IMR-90 (cell line): ENCODE measurements around the gene TTLL8. TPM values are rescaled to one million over a fixed set of nuclear protein-coding genes. Genes with fewer than 3 reads are reported as not detected.

Source experiments
- ATAC-seq: fragments of 200-7000 bp; cut with Tn5 transposase; 2 replicates; pipeline ENCODE4 v1.9.1; 2020; ENCODE audit warnings: low read depth, mild to moderate bottlenecking, moderate library complexity
- BruUV-seq: library from RNA; stranded (reverse); fragments of 400-500 nt; replicated peaks from 2 replicates; lab custom pipeline; 2021; lab: Mats Ljungman, UMichigan
- CTCF ChIA-PET: fragments of 300-600 bp; formaldehyde crosslinking; extraction: SDS; loops from one replicate; lab custom pipeline; 2021; ENCODE audit warnings: antibody characterized with exemption; lab: Yijun Ruan, JAX
- POLR2A ChIA-PET: fragments of 300-600 bp; sonication (Branson Sonifier 250); formaldehyde crosslinking; loops from one replicate; lab custom pipeline; 2022; ENCODE audit warnings: antibody characterized with exemption; ENCODE audit not compliant: unreplicated experiment; lab: Charles Lee
- DNase-seq: peaks from one replicate; pipeline ENCODE4 v3.0.0; 2013
- H2AFZ ChIP-seq: replicated peaks from 2 replicates; pipeline ENCODE3; 2013; ENCODE audit warnings: low read length, mild to moderate bottlenecking; ENCODE audit not compliant: poor library complexity
- H2AK5ac ChIP-seq: 2 replicates; pipeline ENCODE4 v1.6.1; 2013; ENCODE audit warnings: low read depth, low read length, inconsistent platforms
- H2AK9ac ChIP-seq: replicated peaks from 2 replicates; pipeline ENCODE3; 2013; ENCODE audit warnings: mild to moderate bottlenecking, low read depth, low read length, moderate library complexity; ENCODE audit not compliant: poor library complexity
- H2BK120ac ChIP-seq: 2 replicates; pipeline ENCODE4 v1.6.1; 2013; ENCODE audit warnings: low read depth, low read length, inconsistent platforms
- H2BK15ac ChIP-seq: 3 replicates; pipeline ENCODE4 v1.6.1; 2013; ENCODE audit warnings: low read depth, low read length, inconsistent platforms
- H2BK20ac ChIP-seq: 2 replicates; pipeline ENCODE4 v1.6.1; 2013; ENCODE audit warnings: low read depth, mild to moderate bottlenecking, inconsistent platforms, low read length, moderate library complexity
- H2BK5ac ChIP-seq: 2 replicates; pipeline ENCODE4 v1.6.1; 2013; ENCODE audit warnings: mild to moderate bottlenecking, low read depth, low read length, inconsistent platforms; ENCODE audit not compliant: poor library complexity, severe bottlenecking
- H3K14ac ChIP-seq: replicated peaks from 2 replicates; pipeline ENCODE4 v1.6.1; 2013; ENCODE audit warnings: low read depth, low read length, inconsistent platforms
- H3K18ac ChIP-seq: 2 replicates; pipeline ENCODE4 v1.6.1; 2013; ENCODE audit warnings: low read depth, low read length, control low read depth
- H3K23ac ChIP-seq: 2 replicates; pipeline ENCODE4 v1.6.1; 2013; ENCODE audit warnings: low read depth, low read length, inconsistent platforms
- H3K27ac ChIP-seq: 2 replicates; pipeline ENCODE4 v1.5.1; 2013; ENCODE audit warnings: mild to moderate bottlenecking, control low read depth, low read length; ENCODE audit not compliant: insufficient read depth
- H3K27me3 ChIP-seq: 2 replicates; pipeline ENCODE4 v1.6.1; 2013; ENCODE audit warnings: low read length; ENCODE audit not compliant: control insufficient read depth, insufficient read depth
- H3K36me3 ChIP-seq: 2 replicates; pipeline ENCODE4 v1.6.1; 2013; ENCODE audit warnings: low read length, mixed read lengths; ENCODE audit not compliant: control insufficient read depth, insufficient read depth
- H3K4ac ChIP-seq: 2 replicates; pipeline ENCODE4 v1.6.1; 2013; ENCODE audit warnings: low read depth, low read length, inconsistent platforms
- H3K4me1 ChIP-seq: 2 replicates; pipeline ENCODE4 v1.6.1; 2013; ENCODE audit warnings: low read length, mixed read lengths; ENCODE audit not compliant: control insufficient read depth, insufficient read depth
- H3K4me2 ChIP-seq: 2 replicates; pipeline ENCODE4 v1.6.1; 2013; ENCODE audit warnings: low read depth, mild to moderate bottlenecking, control low read depth, low read length, moderate library complexity
- H3K4me3 ChIP-seq: 2 replicates; pipeline ENCODE4 v1.5.1; 2013; ENCODE audit warnings: low read depth, mild to moderate bottlenecking, control low read depth, low read length, moderate library complexity; ENCODE audit not compliant: insufficient read depth
- H3K56ac ChIP-seq: 2 replicates; pipeline ENCODE4 v1.6.1; 2013; ENCODE audit warnings: low read length, inconsistent platforms; ENCODE audit not compliant: insufficient read depth; ENCODE audit errors: extremely low read depth
- H3K79me1 ChIP-seq, 2 experiments: 2 replicates each; pipeline ENCODE4 v1.6.1; 2013; ENCODE audit warnings: low read length in 2 of 2, inconsistent platforms in 1 of 2, low read depth in 1 of 2
- H3K9ac ChIP-seq: 2 replicates; pipeline ENCODE4 v1.6.1; 2013; ENCODE audit warnings: low read depth, low read length, control low read depth
- H3K9me1 ChIP-seq: 2 replicates; pipeline ENCODE4 v1.6.1; 2013; ENCODE audit warnings: low read length, inconsistent platforms; ENCODE audit not compliant: insufficient read depth
- H3K9me3 ChIP-seq: 2 replicates; pipeline ENCODE4 v1.6.1; 2013; ENCODE audit warnings: low read length; ENCODE audit not compliant: control insufficient read depth, insufficient read depth
- H4K20me1 ChIP-seq: 2 replicates; pipeline ENCODE4 v1.6.1; 2013; ENCODE audit warnings: low read length, inconsistent platforms; ENCODE audit not compliant: insufficient read depth
- H4K5ac ChIP-seq: 2 replicates; pipeline ENCODE4 v1.6.1; 2013; ENCODE audit warnings: mild to moderate bottlenecking, low read depth, low read length, control low read depth
- H4K8ac ChIP-seq, 2 experiments: 2 replicates each; pipeline ENCODE4 v1.6.1; 2013; ENCODE audit warnings: low read depth in 2 of 2, low read length in 2 of 2, control low read depth in 1 of 2, inconsistent platforms in 1 of 2
- H4K91ac ChIP-seq: 2 replicates; pipeline ENCODE4 v1.6.1; 2013; ENCODE audit warnings: low read depth, low read length, inconsistent platforms; ENCODE audit not compliant: insufficient read depth
- CEBPB ChIP-seq: IDR thresholded peaks from 2 replicates; pipeline ENCODE4 v1.6.1; 2012; ENCODE audit warnings: low read depth, low read length, improper control_type of control experiment
- RAD21 ChIP-seq: IDR thresholded peaks from 2 replicates; pipeline ENCODE4 v1.6.1; 2012; ENCODE audit warnings: low read length, improper control_type of control experiment
- SMC3 ChIP-seq: fragments of 150-350 bp; IDR thresholded peaks from 2 replicates; pipeline ENCODE4 v1.6.1; 2016; ENCODE audit warnings: low read depth, mild to moderate bottlenecking, antibody characterized with exemption, low read length, moderate library complexity
- WGBS, 2 experiments: methylation state at CpG; one replicate each; pipeline versions ENCODE4 v1.1.5 to v1.1.7; 2013; ENCODE audit warnings: missing lambda C conversion rate in 2 of 2; ENCODE audit not compliant: insufficient read length in 1 of 2; ENCODE audit errors: extremely low coverage in 2 of 2; 5-methylcytosine and 5-hydroxymethylcytosine counted together
- dilution Hi-C: fragments of 300-500 bp; cut with HindIII; formaldehyde crosslinking; loops from one replicate; pipeline ENCODE4 v1.14.3; 2018; ENCODE audit warnings: low sequenced_read_pairs; ENCODE audit not compliant: unreplicated experiment
- in situ Hi-C: fragments of 300-500 bp; cut with MboI; formaldehyde crosslinking; loops from 3 replicates; pipeline ENCODE4 v1.14.3; 2019; ENCODE audit warnings: low sequenced_read_pairs, inconsistent platforms, mixed read lengths
- intact Hi-C: fragments of 100-400 bp; cut with micrococcal nuclease; formaldehyde crosslinking; loops from 2 replicates; pipeline ENCODE4 v1.10.0; 2022
- polyA plus RNA-seq, 3 experiments: library from polyadenylated mRNA; depleted of rRNA; stranded (reverse); fragments of >200 nt; gene quantifications; 2 replicates each; pipeline ENCODE4 v1.2.3, GENCODE V29; 2012; ENCODE audit warnings: low replicate concordance in 1 of 3
- total RNA-seq: library from RNA; depleted of rRNA; stranded (reverse); fragments of >200 nt; gene quantifications from 2 replicates; pipeline ENCODE4 v1.2.3, GENCODE V29; 2012
- TF ChIP-seq, protein P1 (sequence below): conservative IDR thresholded peaks from 2 replicates; pipeline ENCODE4 v1.5.1; 2012; ENCODE audit warnings: mild to moderate bottlenecking, low read depth, low read length, improper control_type of control experiment
- TF ChIP-seq, protein P2 (sequence below): fragments of 150-350 bp; IDR thresholded peaks from 2 replicates; pipeline ENCODE4 v1.6.1; 2017; ENCODE audit warnings: mild to moderate bottlenecking, antibody characterized with exemption, low read length, low read depth
- TF ChIP-seq, protein P3 (sequence below): fragments of 150-350 bp; IDR thresholded peaks from 2 replicates; pipeline ENCODE4 v1.6.1; 2016; ENCODE audit warnings: low read depth, mild to moderate bottlenecking, low read length, moderate library complexity, borderline replicate concordance

The TTLL8 gene
- total and polyA plus RNA-seq, 2 of the 4 experiments (the other 2 are of a cell fraction): not detected

DNA sequence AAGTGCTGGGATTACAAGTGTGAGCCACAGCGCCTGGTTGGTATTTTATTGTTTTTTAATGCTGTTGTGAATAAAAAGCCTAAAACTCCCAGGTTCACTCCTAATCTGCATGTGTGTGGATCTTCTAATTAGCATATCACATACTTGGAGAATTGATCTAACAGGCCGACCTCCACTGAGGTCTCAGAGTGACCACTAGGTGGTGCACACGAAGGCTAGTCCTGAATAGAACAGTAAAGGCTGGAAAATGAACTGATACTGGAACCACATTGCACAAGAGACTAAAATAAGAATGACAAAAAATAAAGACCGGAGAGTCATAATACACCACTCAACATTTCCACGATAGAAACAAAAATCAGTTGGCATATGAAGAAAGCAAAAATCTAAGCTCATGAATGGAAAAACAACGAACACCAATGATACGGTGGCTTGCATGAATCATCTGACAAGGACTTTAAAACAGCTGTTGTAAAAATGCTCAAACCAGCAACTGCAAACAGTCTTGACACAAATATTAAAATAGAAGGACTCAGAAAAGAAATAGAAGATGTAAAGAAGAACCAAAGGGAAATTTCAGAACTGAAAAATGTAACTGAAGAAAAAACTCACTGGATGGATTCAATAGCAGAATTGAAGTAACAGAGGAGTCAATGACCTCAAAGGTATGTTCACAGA is 78.4 kb downstream of the TTLL8 start:
- BruUV-seq: no TSS peak
- Histone ChIP-seq H4K5ac (no peak overlapping the region), H4K8ac (no peak overlapping the region), H3K9me3 (peaks cover 4% of the 10 kb centered on the region; the same call in 1 of the 2 replicates), H3K27ac (no peak overlapping the region), H2BK15ac (no peak overlapping the region), H3K4me1 (peaks cover 1% of the 10 kb centered on the region; the same call in 1 of the 2 replicates), H3K79me1 (no peaks in the 10 kb centered on the region; a peak in 1 of 4 replicates), H3K4me2 (no peak overlapping the region), H2AK9ac (no peak overlapping the region), H3K9me1 (peaks cover 5% of the 10 kb centered on the region), H2AK5ac (no peak overlapping the region), H3K4me3 (no peak overlapping the region), H2BK120ac (no peak overlapping the region), H3K9ac (no peak overlapping the region), H4K91ac (no peak overlapping the region), H2BK20ac (no peak overlapping the region), H3K18ac (no peak overlapping the region), H3K56ac (no peak overlapping the region), H3K14ac (no peak overlapping the region), H3K23ac (no peak overlapping the region), H2AFZ (no peak overlapping the region), H3K36me3 (no peaks in the 10 kb centered on the region), H2BK5ac (no peak overlapping the region), H3K27me3 (peaks cover 18% of the 10 kb centered on the region), H3K4ac (no peak overlapping the region), H4K20me1 (0 out of 2 replicates have a peak, but pooled peaks cover 4% of the 10 kb centered on the region)
- ATAC-seq (0 out of 2 replicates have a peak, but pooled peaks have one; percentile 42), DNase-seq (no peak)
- in situ Hi-C loops (no loop called here), intact Hi-C loops (loop anchor here (10.0 kb wide), 1 partner anchor 225 kb away; the partner anchor contains the start of gene SELENOO), dilution Hi-C loops (no loop called here)
- ChIA-PET POLR2A (no interaction called here), CTCF (no interaction called here)
- TF ChIP-seq, protein P1, sequence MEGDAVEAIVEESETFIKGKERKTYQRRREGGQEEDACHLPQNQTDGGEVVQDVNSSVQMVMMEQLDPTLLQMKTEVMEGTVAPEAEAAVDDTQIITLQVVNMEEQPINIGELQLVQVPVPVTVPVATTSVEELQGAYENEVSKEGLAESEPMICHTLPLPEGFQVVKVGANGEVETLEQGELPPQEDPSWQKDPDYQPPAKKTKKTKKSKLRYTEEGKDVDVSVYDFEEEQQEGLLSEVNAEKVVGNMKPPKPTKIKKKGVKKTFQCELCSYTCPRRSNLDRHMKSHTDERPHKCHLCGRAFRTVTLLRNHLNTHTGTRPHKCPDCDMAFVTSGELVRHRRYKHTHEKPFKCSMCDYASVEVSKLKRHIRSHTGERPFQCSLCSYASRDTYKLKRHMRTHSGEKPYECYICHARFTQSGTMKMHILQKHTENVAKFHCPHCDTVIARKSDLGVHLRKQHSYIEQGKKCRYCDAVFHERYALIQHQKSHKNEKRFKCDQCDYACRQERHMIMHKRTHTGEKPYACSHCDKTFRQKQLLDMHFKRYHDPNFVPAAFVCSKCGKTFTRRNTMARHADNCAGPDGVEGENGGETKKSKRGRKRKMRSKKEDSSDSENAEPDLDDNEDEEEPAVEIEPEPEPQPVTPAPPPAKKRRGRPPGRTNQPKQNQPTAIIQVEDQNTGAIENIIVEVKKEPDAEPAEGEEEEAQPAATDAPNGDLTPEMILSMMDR: peak; percentile 43
- TF ChIP-seq CEBPB (peak; percentile 55), RAD21 (peak; percentile 44), SMC3 (peak; percentile 35)
- TF ChIP-seq, protein P2, sequence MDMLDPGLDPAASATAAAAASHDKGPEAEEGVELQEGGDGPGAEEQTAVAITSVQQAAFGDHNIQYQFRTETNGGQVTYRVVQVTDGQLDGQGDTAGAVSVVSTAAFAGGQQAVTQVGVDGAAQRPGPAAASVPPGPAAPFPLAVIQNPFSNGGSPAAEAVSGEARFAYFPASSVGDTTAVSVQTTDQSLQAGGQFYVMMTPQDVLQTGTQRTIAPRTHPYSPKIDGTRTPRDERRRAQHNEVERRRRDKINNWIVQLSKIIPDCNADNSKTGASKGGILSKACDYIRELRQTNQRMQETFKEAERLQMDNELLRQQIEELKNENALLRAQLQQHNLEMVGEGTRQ: no peak
- TF ChIP-seq, protein P3, sequence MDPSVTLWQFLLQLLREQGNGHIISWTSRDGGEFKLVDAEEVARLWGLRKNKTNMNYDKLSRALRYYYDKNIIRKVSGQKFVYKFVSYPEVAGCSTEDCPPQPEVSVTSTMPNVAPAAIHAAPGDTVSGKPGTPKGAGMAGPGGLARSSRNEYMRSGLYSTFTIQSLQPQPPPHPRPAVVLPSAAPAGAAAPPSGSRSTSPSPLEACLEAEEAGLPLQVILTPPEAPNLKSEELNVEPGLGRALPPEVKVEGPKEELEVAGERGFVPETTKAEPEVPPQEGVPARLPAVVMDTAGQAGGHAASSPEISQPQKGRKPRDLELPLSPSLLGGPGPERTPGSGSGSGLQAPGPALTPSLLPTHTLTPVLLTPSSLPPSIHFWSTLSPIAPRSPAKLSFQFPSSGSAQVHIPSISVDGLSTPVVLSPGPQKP: no peak
- WGBS, 2 experiments: no CpG with 5 or more reads among the region's 7 CpGs
